GM20000 (cell line): ENCODE measurements around the gene CFAP65.

Source experiments
- DNase-seq: peaks from one replicate; pipeline ENCODE4 v3.0.0; 2012; ENCODE audit warnings: low spot score
- TF ChIP-seq, protein P1 (sequence below): IDR thresholded peaks from 2 replicates; pipeline ENCODE4 v1.5.1; 2012; ENCODE audit warnings: mild to moderate bottlenecking, control low read depth; ENCODE audit errors: extremely low read depth, missing control alignments

Gene CFAP65

DNA sequence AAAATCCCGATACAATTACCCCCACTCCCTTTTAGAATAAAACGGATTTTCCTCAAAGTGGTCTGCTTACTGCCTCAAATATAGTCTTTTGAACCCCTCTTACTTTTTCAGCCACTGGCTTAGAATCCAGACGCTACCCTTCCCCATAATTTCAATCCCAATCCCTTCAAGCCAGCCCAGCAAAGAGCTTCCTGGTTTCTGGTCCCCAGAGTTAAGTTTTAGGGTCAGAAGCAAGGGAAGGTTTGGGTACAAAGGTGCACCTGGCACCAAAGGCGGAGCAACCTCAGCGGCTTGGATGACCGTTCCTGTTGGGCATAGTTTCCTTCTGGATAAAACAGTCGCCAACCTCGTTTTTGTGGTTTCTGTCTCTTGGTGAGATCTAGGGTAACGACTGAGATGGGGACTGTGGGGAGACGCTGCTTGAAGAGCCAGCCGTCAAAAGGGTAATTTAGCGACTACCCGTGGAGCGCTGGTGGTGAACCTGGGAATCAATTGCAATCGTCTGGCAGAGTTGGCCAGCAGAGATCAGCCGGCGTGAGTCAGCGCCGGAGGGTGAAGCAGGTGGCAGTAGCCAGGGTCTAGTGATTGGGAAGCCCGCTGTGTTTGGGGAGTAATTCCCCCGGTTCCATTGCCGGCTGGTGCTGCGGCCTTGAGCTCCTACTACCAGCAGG, 57.9 kb downstream of the CFAP65 start:
- TF ChIP-seq, protein P1, sequence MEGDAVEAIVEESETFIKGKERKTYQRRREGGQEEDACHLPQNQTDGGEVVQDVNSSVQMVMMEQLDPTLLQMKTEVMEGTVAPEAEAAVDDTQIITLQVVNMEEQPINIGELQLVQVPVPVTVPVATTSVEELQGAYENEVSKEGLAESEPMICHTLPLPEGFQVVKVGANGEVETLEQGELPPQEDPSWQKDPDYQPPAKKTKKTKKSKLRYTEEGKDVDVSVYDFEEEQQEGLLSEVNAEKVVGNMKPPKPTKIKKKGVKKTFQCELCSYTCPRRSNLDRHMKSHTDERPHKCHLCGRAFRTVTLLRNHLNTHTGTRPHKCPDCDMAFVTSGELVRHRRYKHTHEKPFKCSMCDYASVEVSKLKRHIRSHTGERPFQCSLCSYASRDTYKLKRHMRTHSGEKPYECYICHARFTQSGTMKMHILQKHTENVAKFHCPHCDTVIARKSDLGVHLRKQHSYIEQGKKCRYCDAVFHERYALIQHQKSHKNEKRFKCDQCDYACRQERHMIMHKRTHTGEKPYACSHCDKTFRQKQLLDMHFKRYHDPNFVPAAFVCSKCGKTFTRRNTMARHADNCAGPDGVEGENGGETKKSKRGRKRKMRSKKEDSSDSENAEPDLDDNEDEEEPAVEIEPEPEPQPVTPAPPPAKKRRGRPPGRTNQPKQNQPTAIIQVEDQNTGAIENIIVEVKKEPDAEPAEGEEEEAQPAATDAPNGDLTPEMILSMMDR = no peak
- peak; percentile 33 for DNase-seq

DNA sequence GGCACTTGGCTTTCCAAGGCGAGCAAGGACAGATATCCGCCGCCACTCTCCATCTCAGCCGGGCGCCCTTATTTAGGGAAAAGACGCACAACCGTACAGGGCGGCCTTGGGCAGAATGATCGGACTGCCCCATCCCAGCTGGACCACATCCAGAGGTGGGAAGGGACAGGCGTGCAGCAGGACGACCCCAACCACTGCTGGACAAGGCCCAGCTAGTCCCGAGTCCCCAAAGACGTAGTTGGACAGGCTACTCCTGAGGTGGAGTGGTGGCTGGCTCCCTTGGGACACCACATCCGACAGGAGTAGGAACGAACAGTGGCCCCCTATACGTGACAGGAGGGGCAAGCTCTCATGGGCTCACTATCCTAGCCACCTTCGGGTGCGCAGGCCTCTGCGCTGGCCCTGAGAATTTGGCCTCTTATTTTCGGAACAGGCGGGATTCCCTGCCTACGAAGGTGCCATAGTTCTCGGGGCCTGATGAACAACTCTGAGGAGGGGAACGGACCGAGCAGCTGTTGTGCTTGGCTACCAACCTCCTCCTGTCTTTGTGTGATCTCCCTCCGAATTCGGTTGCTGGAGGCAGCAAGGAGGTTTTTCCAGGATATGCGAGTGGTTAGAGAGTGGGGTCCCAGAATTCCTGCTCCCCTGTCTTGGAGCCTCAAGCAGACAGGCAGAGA, 58.6 kb downstream of the CFAP65 start:
- DNase-seq = peak; percentile 28

DNA sequence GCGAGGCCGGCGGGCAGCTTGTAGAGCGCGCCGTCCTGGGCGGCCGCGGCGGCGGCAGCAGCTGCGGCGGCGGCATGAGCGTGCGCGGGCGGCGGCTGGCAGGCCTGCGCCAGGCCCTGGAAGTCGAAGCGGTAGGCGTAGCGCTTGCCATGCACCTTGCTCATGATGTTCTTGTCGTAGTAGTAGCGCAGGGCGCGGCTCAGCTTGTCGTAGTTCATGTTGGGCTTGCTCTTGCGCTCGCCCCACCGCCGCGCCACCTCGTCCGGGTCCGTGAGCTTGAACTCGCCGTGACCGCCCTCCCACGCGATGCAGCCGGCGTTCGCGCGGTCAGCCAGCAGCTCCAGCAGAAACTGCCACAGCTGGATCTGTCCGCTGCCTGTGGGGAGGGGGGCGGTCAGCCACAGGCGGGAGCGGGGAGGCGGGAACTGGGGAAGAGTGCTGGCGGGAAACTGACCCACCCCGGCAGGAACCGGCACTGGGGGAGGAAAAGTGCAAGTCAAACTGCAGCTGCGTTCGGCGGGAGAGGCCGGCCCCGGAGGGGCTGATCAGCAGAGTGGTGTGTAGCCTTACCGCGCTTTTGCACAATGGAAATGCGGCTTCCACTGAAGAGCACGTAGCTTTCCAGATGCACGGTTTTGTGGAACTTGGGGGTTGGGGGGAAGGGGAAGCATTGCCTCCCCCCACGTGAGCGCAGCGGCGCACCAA, 59.3 kb downstream of the CFAP65 start:
- TF ChIP-seq, protein P1 = no peak
- DNase-seq = peak; percentile 29

More for the DNA sequence above, 58.6 kb downstream of the CFAP65 start:
- TF ChIP-seq, protein P1 = no peak

DNA sequence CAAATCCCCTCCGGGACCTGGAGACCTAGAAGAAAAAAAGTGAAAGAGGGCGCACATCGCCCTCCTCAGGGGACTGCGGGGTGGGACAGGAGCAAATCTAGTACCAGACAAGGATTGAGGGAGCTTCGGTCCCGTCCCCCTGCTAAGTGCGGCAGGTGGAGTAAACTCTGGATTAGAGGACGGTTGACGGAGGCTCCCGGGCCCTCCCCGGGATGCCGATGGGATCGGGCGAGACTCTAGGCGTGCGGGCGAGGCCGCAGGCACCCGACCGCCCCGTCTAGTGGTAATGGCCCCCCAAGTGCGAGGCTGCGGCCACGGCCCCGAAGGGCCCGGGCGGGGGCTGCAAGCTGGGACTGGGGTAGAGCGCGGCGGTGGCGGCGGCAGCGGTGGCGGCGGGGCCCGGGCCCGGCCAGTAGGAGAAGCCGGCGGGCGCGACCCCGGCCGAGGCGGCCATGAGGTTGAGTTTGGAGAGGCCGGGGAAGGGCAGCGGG, 59.9 kb downstream of the CFAP65 start:
- peak; percentile 38 for DNase-seq
- TF ChIP-seq, protein P1 = no peak

DNA sequence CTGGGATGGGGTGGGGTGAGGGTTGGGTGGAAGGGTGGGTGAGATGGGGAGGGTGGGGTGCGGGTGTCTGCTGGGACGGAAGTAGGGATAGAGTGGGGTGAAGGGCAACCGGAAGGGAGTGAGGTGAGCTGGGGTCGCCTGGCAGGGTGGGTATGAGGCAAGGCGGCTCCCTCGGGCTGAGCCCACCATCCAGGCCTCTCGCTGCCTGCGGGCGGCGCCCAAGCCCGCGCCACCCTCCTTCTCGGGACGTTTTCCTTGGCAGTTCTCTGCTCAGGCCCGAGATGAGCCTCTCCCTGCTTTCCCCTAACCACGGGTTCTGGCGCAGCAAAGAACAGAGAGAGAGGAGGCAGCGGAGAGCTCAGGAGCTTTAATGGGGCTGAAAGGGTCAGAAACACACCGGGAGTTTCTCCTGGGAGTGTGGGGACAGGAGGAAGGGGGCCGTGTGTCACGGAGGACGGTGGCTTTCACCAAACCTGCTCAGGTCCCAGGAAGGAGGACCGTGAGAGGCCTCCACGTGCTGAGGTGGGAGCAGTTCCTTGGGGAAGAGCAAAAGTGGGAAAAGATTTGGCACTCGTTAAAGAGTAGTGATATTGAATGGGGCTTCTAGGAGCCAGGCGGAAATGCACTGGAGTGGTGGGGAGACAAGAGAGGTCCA, 60.5 kb downstream of the CFAP65 start:
- DNase-seq = peak; percentile 33

DNA sequence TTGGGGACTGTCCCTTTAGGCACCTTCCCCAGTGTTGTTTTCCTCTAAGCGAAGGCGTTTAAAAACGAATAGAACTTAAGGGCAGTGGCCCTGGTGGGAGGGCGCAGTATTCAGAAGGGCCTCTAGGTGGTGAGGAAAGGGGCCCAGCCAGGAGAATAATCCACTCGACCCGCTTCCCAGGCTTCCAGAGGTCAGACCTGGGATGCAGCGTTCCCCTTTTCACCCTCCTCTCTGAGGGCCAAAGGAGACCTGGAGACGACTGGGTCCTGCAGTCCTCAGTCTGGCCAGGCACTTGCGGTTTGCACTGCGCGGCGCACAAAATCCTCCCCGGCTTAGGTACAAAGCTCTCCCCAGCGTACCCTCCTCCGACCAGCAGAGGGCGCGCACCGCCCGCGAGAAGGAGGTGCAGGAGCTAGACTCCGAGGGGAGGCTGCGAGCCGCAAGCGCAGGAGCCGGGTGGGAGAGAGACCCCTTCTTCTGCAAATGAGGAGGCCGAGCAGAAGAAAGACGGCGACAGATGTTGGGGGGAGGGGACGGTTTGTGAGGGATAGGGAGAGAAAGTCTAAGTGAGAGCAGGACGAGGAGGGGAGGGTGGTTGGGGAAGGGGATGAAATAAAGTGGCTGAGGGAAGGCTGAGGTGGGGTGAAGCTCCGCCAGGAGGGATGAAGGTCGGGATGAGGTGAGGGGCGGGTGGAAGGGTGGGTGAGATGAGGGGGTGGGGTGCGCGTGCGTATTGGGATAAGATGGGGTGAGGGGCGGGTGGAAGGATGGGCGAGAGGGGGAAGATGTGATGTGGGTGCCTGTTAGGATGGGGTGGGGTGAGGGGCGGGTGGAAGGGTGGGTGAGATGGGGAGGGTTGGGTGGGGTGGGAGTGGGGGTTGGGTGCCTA, 61.2 kb downstream of the CFAP65 start:
- TF ChIP-seq, protein P1 = peak; percentile 96
- peak; percentile 88 for DNase-seq

More for the DNA sequence above, 60.5 kb downstream of the CFAP65 start:
- TF ChIP-seq, protein P1 = no peak
